ENCODE data around the gene UNC13D.

The UNC13D gene

DNA sequence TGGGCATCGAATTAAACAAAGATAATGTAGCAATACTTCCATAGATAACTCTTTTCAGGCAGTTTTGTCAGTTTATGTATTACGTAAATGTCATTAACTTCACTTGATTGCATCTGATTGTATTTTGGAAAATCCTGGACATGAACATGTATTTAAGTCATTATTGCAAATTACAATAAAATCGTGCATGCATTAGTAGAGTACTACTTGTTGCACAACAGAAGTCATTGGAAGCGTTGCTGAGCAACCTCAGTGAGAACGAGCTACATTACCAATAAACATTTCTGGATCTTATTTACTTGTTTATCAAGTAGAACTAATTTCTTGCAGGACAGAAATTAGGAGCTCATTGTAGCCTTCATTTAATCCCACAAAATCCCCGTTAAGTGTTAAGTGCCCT lies 53.0 kb downstream of the UNC13D start:
- Histone ChIP-seq H3K36me3 (ENCODE audit: control insufficient read depth, insufficient read depth, low read length) (peaks cover 3% of the 10 kb centered on the region), H3K79me1 (ENCODE audit: low read length) (peaks cover 16% of the 10 kb centered on the region), H2BK5ac (ENCODE audit: low read length) (no peak overlapping the region), H3K9ac (ENCODE audit: low read length) (no peak overlapping the region), H2BK15ac (replicated peaks; ENCODE audit: low read depth) (no peak overlapping the region), H3K27ac (ENCODE audit: low read depth, low read length) (no peak overlapping the region), H2AK5ac (ENCODE audit: low read length) (no peak overlapping the region), H3K79me2 (ENCODE audit: control insufficient read depth, insufficient read depth, low read length) (peaks cover 42% of the 10 kb centered on the region), H3K27me3 (ENCODE audit: insufficient read depth, low read length, poor library complexity) (no peaks in the 10 kb centered on the region), H3K18ac (ENCODE audit: low read length) (no peak overlapping the region), H3K56ac (ENCODE audit: low read length) (no peak overlapping the region), H2BK120ac (ENCODE audit: low read depth, low read length) (no peak overlapping the region), H3K4me3 (ENCODE audit: low read length) (no peak overlapping the region), H4K5ac (ENCODE audit: low read length) (no peak overlapping the region), H3K23ac (ENCODE audit: low read length) (no peak overlapping the region), H3K4me2 (ENCODE audit: low read length) (no peak overlapping the region), H3K4ac (ENCODE audit: low read depth, low read length) (no peak overlapping the region), H4K8ac (ENCODE audit: low read depth, low read length) (no peak overlapping the region), H3K4me1 (ENCODE audit: control insufficient read depth, low read depth, low read length) (no peaks in the 10 kb centered on the region)
- no peak for DNase-seq
- no CpG with 5 or more reads among the region's 6 CpGs for WGBS (ENCODE audit: extremely low coverage, insufficient coverage, low lambda C conversion rate)

DNA sequence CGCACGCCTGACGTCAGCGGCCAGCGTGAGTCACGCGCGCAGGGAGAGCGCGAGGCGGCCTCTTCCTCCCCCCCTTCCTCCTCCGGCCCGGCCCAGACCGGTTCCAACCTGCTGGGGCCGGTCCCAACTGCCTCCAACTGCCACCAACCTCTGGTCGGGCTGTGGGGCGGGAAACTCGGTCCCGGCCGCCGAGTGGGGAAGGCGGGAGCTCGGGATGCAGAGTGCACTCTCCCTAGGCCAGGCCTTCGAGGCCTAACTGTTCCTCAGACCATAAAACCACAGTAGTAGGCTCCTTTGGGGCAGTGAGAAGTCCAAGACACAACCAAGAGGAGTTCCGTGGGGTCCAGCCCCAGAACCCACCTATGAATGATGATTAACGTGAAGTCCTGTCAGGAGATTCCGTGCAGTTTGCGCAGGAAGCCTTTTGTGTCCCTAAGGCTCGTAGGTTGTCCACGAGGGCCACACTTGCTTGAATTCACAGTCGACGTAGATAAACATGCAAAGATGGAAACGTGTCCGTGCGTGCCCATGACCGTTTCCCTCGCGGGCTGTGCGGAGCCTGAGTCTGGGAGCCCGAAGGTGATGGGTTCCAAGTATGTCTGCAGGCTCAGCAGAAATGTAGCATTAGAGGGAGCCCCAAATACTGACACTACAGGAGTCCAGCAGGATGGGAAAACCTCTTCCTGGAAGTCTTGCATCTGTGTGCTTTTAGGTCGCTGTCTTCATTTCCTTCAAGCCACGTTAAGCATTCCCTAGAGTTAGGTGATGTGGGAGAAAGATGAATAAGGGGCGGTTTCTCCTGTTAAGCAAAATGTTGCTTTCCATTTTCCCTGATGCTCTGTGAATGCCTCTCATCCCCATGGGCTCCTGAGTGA lies 59.0 kb downstream of the UNC13D start:
- Histone ChIP-seq H3K18ac (ENCODE audit: low read length) (peak overlapping the region; percentile 22), H2BK15ac (replicated peaks; ENCODE audit: low read depth) (no peak overlapping the region), H4K8ac (ENCODE audit: low read depth, low read length) (peak overlapping the region; percentile 99), H3K4me2 (ENCODE audit: low read length) (peak overlapping the region; percentile 36), H2BK5ac (ENCODE audit: low read length) (peak overlapping the region; percentile 76), H3K27ac (ENCODE audit: low read depth, low read length) (peak overlapping the region; percentile 96), H3K79me1 (ENCODE audit: low read length) (peaks cover 1% of the 10 kb centered on the region), H3K4ac (ENCODE audit: low read depth, low read length) (peak overlapping the region; percentile 95), H3K56ac (ENCODE audit: low read length) (peak overlapping the region; percentile 80), H2AK5ac (ENCODE audit: low read length) (peak overlapping the region; percentile 10), H3K27me3 (ENCODE audit: insufficient read depth, low read length, poor library complexity) (no peaks in the 10 kb centered on the region), H4K5ac (ENCODE audit: low read length) (no peak overlapping the region), H3K4me1 (ENCODE audit: control insufficient read depth, low read depth, low read length) (no peaks in the 10 kb centered on the region), H3K9ac (ENCODE audit: low read length) (peak overlapping the region; percentile 77), H2BK120ac (ENCODE audit: low read depth, low read length) (no peak overlapping the region), H3K4me3 (ENCODE audit: low read length) (peak overlapping the region; percentile 75), H3K36me3 (ENCODE audit: control insufficient read depth, insufficient read depth, low read length) (no peaks in the 10 kb centered on the region), H3K23ac (ENCODE audit: low read length) (no peak overlapping the region), H3K79me2 (ENCODE audit: control insufficient read depth, insufficient read depth, low read length) (peaks cover 36% of the 10 kb centered on the region)
- no CpG with 5 or more reads among the region's 43 CpGs for WGBS (ENCODE audit: extremely low coverage, insufficient coverage, low lambda C conversion rate)
- peak; percentile 97 for DNase-seq

DNA sequence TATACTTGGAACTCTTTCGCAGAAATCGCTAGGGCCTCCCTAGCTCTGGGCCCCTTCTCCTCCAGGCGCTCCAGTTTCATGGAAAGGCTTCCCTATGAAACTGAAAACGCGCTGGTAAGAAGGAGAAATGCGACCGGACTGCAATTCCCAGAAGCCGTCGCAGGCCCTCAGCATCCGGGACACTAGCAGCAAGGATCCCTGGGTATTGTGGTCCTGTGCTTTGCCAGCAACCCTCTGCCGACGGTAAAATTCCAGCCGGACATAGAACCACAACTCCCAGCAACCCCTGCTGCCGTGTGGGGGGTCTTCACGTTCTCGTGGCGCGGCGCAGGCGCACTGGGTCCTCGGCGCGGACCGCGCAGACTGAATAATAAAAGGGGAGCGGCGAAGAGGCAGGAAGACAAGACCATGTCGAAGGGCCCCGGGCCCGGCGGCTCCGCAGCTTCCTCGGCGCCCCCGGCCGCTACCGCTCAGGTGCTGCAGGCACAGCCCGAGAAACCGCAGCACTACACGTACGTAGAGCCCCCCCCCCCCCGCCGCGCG lies 59.7 kb downstream of the UNC13D start, which contains the start of gene UNK:
TSS of gene UNK (plus strand) at position 334 of the 543 bp plus-strand sequence. CDS start at position 409, 75 bp downstream.
- H3K4me2 ChIP-seq (ENCODE audit: low read length): peak within 1 kb of the TSS; percentile 36
- no peaks in the 10 kb centered on the region for H3K4me1 ChIP-seq (ENCODE audit: control insufficient read depth, low read depth, low read length)
- WGBS (ENCODE audit: extremely low coverage, insufficient coverage, low lambda C conversion rate): no CpG with 5 or more reads among the region's 45 CpGs
- H3K4me3 ChIP-seq (ENCODE audit: low read length): peak within 1 kb of the TSS; percentile 75
- H4K8ac ChIP-seq (ENCODE audit: low read depth, low read length): peak within 1 kb of the TSS; percentile 99
- peak within 1 kb of the TSS; percentile 31 for H3K18ac ChIP-seq (ENCODE audit: low read length)
- peak within 1 kb of the TSS; percentile 96 for H3K27ac ChIP-seq (ENCODE audit: low read depth, low read length)
- H3K27me3 ChIP-seq (ENCODE audit: insufficient read depth, low read length, poor library complexity): no peaks in the 10 kb centered on the region
- peak within 1 kb of the TSS; percentile 47 for H4K5ac ChIP-seq (ENCODE audit: low read length)
- DNase-seq: peak; percentile 100
- H2BK5ac ChIP-seq (ENCODE audit: low read length): peak within 1 kb of the TSS; percentile 76
- H3K56ac ChIP-seq (ENCODE audit: low read length): peak within 1 kb of the TSS; percentile 80
- no peak within 1 kb of the TSS for H3K23ac ChIP-seq (ENCODE audit: low read length)
- H3K36me3 ChIP-seq (ENCODE audit: control insufficient read depth, insufficient read depth, low read length): no peaks in the 10 kb centered on the region
- H2BK120ac ChIP-seq (ENCODE audit: low read depth, low read length): no peak within 1 kb of the TSS
- H2BK15ac ChIP-seq (replicated peaks; ENCODE audit: low read depth): no peak within 1 kb of the TSS
- peak within 1 kb of the TSS; percentile 95 for H3K4ac ChIP-seq (ENCODE audit: low read depth, low read length)
- peaks cover 1% of the 10 kb centered on the region for H3K79me1 ChIP-seq (ENCODE audit: low read length)
- H3K79me2 ChIP-seq (ENCODE audit: control insufficient read depth, insufficient read depth, low read length): peaks cover 35% of the 10 kb centered on the region
- peak within 1 kb of the TSS; percentile 77 for H3K9ac ChIP-seq (ENCODE audit: low read length)
- H2AK5ac ChIP-seq (ENCODE audit: low read length): peak within 1 kb of the TSS; percentile 10

DNA sequence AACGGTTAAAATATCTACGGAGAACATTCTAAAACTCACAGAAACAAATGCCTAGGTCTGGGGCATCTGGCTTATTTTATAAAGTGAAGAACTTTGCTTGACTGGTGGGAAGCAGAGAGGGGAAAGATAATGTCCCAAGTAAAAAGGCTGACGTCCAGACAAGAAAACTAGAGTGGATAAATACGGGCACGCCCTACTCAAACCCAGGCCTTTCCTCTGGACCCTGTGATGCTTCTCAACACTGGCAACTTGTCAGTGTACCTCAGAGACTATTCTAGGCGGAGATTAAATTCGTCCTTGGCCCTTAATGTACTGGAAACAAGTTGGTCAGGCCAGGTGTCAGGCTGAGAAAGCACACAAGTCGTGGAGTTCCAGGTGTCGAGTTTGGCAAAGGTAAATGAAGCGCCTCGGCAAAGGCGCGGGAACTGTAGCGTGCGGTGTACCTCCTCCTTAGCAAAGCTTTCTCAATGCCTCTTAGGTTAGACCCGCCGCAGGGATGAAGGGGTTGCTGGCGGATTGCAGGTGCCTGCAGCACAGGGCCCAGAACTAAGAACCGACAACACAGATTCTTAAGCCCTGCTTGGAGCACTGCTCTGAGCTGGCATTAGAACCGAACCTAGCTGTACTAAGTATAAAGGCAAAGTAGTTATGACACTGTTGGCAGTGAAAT lies 60.3 kb downstream of the UNC13D start:
- H2BK120ac ChIP-seq (ENCODE audit: low read depth, low read length): no peak overlapping the region
- peak overlapping the region; percentile 63 for H3K4ac ChIP-seq (ENCODE audit: low read depth, low read length)
- H3K56ac ChIP-seq (ENCODE audit: low read length): peak overlapping the region; percentile 72
- H4K8ac ChIP-seq (ENCODE audit: low read depth, low read length): no peak overlapping the region
- H2BK15ac ChIP-seq (replicated peaks; ENCODE audit: low read depth): no peak overlapping the region
- H3K36me3 ChIP-seq (ENCODE audit: control insufficient read depth, insufficient read depth, low read length): no peaks in the 10 kb centered on the region
- no peaks in the 10 kb centered on the region for H3K27me3 ChIP-seq (ENCODE audit: insufficient read depth, low read length, poor library complexity)
- WGBS (ENCODE audit: extremely low coverage, insufficient coverage, low lambda C conversion rate): no CpG with 5 or more reads among the region's 20 CpGs
- H3K27ac ChIP-seq (ENCODE audit: low read depth, low read length): no peak overlapping the region
- DNase-seq: no peak
- H3K18ac ChIP-seq (ENCODE audit: low read length): peak overlapping the region; percentile 31
- no peak overlapping the region for H3K4me3 ChIP-seq (ENCODE audit: low read length)
- H3K4me1 ChIP-seq (ENCODE audit: control insufficient read depth, low read depth, low read length): no peaks in the 10 kb centered on the region
- H3K4me2 ChIP-seq (ENCODE audit: low read length): peak overlapping the region; percentile 27
- no peak overlapping the region for H3K23ac ChIP-seq (ENCODE audit: low read length)
- H3K9ac ChIP-seq (ENCODE audit: low read length): peak overlapping the region; percentile 55
- H2AK5ac ChIP-seq (ENCODE audit: low read length): no peak overlapping the region
- H2BK5ac ChIP-seq (ENCODE audit: low read length): no peak overlapping the region
- H3K79me1 ChIP-seq (ENCODE audit: low read length): peaks cover 1% of the 10 kb centered on the region
- peak overlapping the region; percentile 47 for H4K5ac ChIP-seq (ENCODE audit: low read length)
- peaks cover 38% of the 10 kb centered on the region for H3K79me2 ChIP-seq (ENCODE audit: control insufficient read depth, insufficient read depth, low read length)

- H3K36me3 ChIP-seq (ENCODE audit: control insufficient read depth, insufficient read depth, low read length): peaks cover under 1% of the 10 kb centered on the region
- no peak overlapping the region for H3K27ac ChIP-seq (ENCODE audit: low read depth, low read length)
Measured at GRCh38 chr17:75783069-75783783, 61.0 kb downstream of the UNC13D start.

More at GRCh38 chr17:75783069-75783783, 61.0 kb downstream of the UNC13D start:
- H3K4me3 ChIP-seq (ENCODE audit: low read length): no peak overlapping the region
- H3K4me2 ChIP-seq (ENCODE audit: low read length): no peak overlapping the region
- H3K27me3 ChIP-seq (ENCODE audit: insufficient read depth, low read length, poor library complexity): no peaks in the 10 kb centered on the region
- no peaks in the 10 kb centered on the region for H3K4me1 ChIP-seq (ENCODE audit: control insufficient read depth, low read depth, low read length)
- no peak overlapping the region for H3K18ac ChIP-seq (ENCODE audit: low read length)
- WGBS (ENCODE audit: extremely low coverage, insufficient coverage, low lambda C conversion rate): no CpG with 5 or more reads among the region's 6 CpGs
- H2BK120ac ChIP-seq (ENCODE audit: low read depth, low read length): no peak overlapping the region
- no peak overlapping the region for H3K9ac ChIP-seq (ENCODE audit: low read length)
- H4K5ac ChIP-seq (ENCODE audit: low read length): no peak overlapping the region
- peak; percentile 46 for DNase-seq
- no peak overlapping the region for H2AK5ac ChIP-seq (ENCODE audit: low read length)
- H2BK5ac ChIP-seq (ENCODE audit: low read length): no peak overlapping the region
- no peak overlapping the region for H4K8ac ChIP-seq (ENCODE audit: low read depth, low read length)
- H3K79me1 ChIP-seq (ENCODE audit: low read length): peaks cover 1% of the 10 kb centered on the region
- peak overlapping the region; percentile 44 for H3K56ac ChIP-seq (ENCODE audit: low read length)
- no peak overlapping the region for H3K4ac ChIP-seq (ENCODE audit: low read depth, low read length)
- no peak overlapping the region for H2BK15ac ChIP-seq (replicated peaks; ENCODE audit: low read depth)
- H3K23ac ChIP-seq (ENCODE audit: low read length): no peak overlapping the region
- peaks cover 41% of the 10 kb centered on the region for H3K79me2 ChIP-seq (ENCODE audit: control insufficient read depth, insufficient read depth, low read length)

All from mesendoderm (in vitro differentiated cells).